Activated naive CD8-positive, alpha-beta T cell treated with anti-CD3 and anti-CD28 coated beads for 36 hours (primary cell): ENCODE data around the gene ZFP69B. TPM values are rescaled to one million over a fixed set of nuclear protein-coding genes. Genes with fewer than 3 reads are reported as not detected.

ENCODE experiments used
- DNase-seq: peaks from one replicate; pipeline ENCODE4 v3.0.0; 2021
- H3K27ac Mint-ChIP-seq: one replicate; pipeline ENCODE4 v1.8.0; 2022; ENCODE audit warnings: mild to moderate bottlenecking, moderate library complexity, mixed read lengths
- H3K27me3 Mint-ChIP-seq: one replicate; pipeline ENCODE4 v1.8.0; 2022; ENCODE audit warnings: mild to moderate bottlenecking, mixed read lengths
- H3K36me3 Mint-ChIP-seq: one replicate; pipeline ENCODE4 v1.8.0; 2021; ENCODE audit warnings: mild to moderate bottlenecking, mixed read lengths
- H3K4me1 Mint-ChIP-seq: one replicate; pipeline ENCODE4 v1.8.0; 2021; ENCODE audit warnings: mixed read lengths
- H3K4me3 Mint-ChIP-seq: one replicate; pipeline ENCODE4 v1.8.0; 2022; ENCODE audit warnings: mild to moderate bottlenecking, moderate library complexity, mixed read lengths
- H3K9me3 Mint-ChIP-seq: one replicate; pipeline ENCODE4 v1.8.0; 2022; ENCODE audit warnings: mixed read lengths
- total RNA-seq, 2 experiments: library from RNA; stranded (reverse); gene quantifications; one replicate each; pipeline ENCODE4 v1.2.3, GENCODE V29; 2021

The ZFP69B gene
- total RNA-seq = 1 to 10 TPM; 8.0 to 8.3 TPM

DNA sequence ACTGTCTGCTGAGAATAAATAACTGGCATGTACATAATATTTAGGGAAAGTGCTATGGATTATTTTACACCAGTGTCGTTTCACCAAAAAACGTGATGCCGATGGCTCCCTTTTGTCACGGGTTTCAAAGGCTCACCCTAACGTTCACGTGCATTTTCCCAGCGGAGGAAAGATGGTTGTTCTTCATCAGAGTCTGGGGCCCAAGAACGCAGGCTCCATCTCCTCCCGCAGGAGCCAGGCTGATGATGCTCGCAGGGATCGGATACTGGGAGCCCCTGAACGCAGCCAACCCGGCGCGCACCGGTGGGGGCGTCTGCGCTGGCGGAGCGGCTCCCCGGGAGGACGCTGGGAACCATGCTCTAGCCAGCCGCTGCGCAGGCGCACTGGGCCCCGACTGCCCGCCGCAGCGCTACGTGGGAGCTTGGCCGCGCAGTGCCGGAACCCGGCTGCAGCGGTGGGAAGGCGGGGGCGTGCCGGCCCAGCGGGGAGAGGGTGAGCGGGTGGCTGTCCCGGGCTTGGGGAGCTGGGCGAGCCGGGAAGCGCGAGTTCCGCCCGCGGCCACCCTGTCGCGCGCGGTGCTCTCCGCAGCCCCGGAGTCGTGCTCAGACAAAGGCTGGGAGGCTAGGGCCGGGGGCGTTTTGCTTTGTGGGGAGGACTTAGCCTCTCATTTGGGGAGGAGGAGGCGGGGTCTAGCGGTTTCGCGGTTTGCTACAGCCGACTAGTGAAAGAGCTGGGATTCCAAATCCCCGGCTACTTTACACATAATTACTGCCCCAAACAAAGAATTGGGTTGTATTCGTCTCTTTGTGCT, at the start of gene ZFP69B:
Gene ZFP69B (plus strand): TSS at position 793 of the 811 bp plus-strand sequence. CDS start 486 bp downstream, outside the sequence.
- peak; percentile 94 for DNase-seq
- peaks cover 45% of the 10 kb centered on the region for H3K9me3 Mint-ChIP-seq
- H3K4me1 Mint-ChIP-seq = peaks cover 26% of the 10 kb centered on the region
- peaks cover 70% of the 10 kb centered on the region for H3K36me3 Mint-ChIP-seq
- H3K4me3 Mint-ChIP-seq = peak within 1 kb of the TSS; percentile 86
- H3K27ac Mint-ChIP-seq = peak within 1 kb of the TSS; percentile 97
- no peaks in the 10 kb centered on the region for H3K27me3 Mint-ChIP-seq

DNA sequence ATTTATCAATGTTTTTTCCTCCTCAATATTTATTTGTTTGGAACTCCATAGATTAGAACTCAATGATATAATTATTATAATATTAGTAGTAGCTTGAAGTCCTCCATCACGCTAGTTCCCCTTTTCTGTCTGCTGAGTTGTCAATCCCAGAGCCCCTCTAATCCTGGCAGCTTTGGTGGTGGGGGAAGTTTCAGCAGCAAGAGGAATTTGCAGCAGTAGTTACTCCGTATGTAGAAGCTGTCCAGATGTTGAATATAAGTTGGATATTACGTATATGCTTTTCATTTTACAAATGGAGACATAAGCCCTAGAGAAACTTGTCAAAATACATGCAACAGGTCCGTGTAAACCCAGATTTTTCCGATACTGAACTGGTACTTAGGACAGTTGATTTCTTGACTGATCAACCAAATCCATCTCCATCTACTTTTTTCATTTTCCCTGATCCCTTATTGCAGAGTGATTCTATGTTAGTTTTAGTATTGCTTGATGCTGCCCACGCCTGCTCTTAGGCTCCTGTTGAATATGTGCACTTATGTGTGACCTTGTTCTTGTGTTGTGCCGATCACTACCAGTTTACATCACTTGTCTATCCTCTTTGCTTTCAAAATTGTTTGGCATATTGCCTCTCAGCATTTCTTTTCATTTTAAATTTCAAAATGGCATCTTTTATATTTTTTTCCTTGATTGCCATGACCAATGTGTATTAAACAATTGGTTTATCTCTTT, 48.6 kb upstream of the ZFP69B start:
- H3K4me1 Mint-ChIP-seq = peaks cover 86% of the 10 kb centered on the region
- H3K27me3 Mint-ChIP-seq = no peaks in the 10 kb centered on the region
- H3K27ac Mint-ChIP-seq = peak overlapping the region; percentile 75
- peaks cover 6% of the 10 kb centered on the region for H3K9me3 Mint-ChIP-seq
- H3K36me3 Mint-ChIP-seq = peaks cover 57% of the 10 kb centered on the region
- no peak for DNase-seq
- H3K4me3 Mint-ChIP-seq = no peak overlapping the region

DNA sequence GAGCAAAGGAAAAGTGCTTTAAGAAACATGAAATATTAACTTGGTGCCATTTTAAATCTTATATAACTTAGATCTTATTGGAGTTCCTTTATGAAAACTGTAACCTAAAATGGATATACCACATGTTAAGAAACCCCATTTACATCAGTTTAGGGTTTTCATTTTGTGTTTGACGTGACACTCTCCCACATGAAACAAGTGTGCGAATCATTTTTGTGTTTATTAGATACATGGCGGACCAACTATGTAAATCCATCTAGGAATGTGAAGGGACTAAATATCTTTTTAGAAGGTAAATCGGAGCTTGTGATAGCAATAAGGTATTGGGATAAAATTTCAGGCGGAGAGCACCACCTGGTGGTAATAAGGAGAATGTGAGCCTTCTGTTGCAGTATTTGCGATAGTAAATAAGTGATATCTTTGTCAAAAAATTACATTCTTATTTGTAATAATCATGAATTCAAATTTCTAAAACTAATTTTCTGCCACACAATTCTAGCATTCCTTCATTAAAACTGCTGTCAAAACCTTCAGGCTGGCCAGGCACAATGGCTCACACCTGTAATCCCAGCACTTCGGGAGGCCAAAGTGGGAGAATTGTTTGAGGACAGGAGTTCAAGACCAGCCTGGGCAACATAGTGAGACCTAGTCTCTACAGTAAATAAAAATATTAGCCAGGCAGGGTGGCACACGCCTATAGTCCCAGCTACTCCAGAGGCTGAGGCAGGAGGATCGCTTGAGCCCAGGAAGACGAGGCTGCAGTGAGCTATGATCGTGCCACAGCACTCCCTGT, 45.4 kb upstream of the ZFP69B start:
- peak overlapping the region; percentile 62 for H3K4me3 Mint-ChIP-seq
- DNase-seq = no peak

DNA sequence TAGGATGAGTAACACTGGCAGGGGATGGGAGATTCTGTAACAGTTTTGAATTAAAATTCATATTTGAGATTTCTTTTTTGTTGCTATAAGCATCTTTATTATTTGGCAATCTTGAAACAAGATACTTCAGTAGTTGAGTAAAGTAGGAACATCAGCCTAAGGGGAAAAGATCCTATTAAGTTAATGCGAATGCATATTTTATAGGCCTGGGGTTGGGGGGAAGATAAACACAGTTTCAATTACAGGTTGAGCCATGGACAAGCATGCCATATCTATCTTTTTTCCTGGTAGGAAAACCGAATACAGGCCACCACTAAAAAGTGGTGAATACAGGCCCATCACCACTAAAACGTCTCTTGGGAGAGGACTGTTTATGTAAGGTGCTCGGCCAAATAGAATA, 44.5 kb upstream of the ZFP69B start:
- no peak for DNase-seq
- no peaks in the 10 kb centered on the region for H3K27me3 Mint-ChIP-seq
- no peaks in the 10 kb centered on the region for H3K9me3 Mint-ChIP-seq
- no peak overlapping the region for H3K4me3 Mint-ChIP-seq
- peak overlapping the region; percentile 52 for H3K27ac Mint-ChIP-seq
- H3K36me3 Mint-ChIP-seq = peaks cover 43% of the 10 kb centered on the region
- H3K4me1 Mint-ChIP-seq = peaks cover 67% of the 10 kb centered on the region

More for the DNA sequence above, 45.4 kb upstream of the ZFP69B start:
- Mint-ChIP-seq H3K9me3 (peaks cover 4% of the 10 kb centered on the region), H3K4me1 (peaks cover 70% of the 10 kb centered on the region), H3K27ac (peak overlapping the region; percentile 75), H3K36me3 (peaks cover 50% of the 10 kb centered on the region), H3K27me3 (no peaks in the 10 kb centered on the region)

DNA sequence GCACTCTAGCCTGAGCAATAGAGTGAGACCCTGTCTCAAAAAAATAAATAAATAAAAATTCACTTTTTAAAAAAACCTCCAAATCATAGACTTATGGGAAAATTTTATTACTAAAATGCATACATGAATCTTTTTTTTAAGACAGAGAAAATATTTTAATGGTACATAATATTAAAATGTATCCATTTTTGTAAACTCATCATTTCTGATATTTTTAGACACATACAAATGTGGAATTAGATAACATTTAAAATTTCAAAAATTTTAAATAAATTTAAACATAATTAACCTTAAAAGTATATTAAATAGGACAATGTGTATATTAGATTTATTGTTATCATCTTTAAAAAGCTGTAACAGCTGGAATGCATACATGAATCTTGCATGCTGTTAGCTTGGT, 42.8 kb upstream of the ZFP69B start:
- peaks cover 61% of the 10 kb centered on the region for H3K4me1 Mint-ChIP-seq
- DNase-seq = no peak
- no peak overlapping the region for H3K27ac Mint-ChIP-seq
- H3K9me3 Mint-ChIP-seq = no peaks in the 10 kb centered on the region
- H3K4me3 Mint-ChIP-seq = no peak overlapping the region
- peaks cover 34% of the 10 kb centered on the region for H3K36me3 Mint-ChIP-seq
- no peaks in the 10 kb centered on the region for H3K27me3 Mint-ChIP-seq

DNA sequence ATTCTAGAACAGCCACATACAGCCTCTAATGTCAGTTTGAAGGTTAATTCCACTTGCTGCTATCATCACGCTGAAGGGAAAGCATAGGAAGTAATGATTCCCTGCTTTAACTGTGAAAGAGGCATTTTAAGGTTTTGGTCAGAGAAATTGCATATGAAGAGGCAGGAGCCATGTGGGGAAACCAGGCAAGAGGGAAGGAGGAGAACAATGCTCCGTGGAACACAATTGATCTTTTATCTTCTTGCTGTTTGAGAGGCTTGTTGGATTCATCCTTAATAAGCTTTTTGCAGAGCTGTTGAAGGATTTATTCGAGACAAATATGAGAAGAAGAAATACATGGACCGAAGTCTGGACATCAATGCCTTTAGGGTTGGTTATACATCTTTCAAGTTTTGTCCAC, 40.8 kb upstream of the ZFP69B start:
- Mint-ChIP-seq H3K27ac (peak overlapping the region; percentile 21), H3K4me3 (no peak overlapping the region), H3K36me3 (peaks cover 46% of the 10 kb centered on the region), H3K4me1 (peaks cover 61% of the 10 kb centered on the region), H3K27me3 (no peaks in the 10 kb centered on the region), H3K9me3 (no peaks in the 10 kb centered on the region)
- DNase-seq = no peak

- Mint-ChIP-seq H3K4me3 (no peak overlapping the region), H3K9me3 (no peaks in the 10 kb centered on the region), H3K27ac (no peak overlapping the region), H3K27me3 (no peaks in the 10 kb centered on the region), H3K4me1 (peaks cover 55% of the 10 kb centered on the region), H3K36me3 (peaks cover 60% of the 10 kb centered on the region)
- DNase-seq = no peak
Measured at GRCh38 chr1:40411294-40411693, 39.0 kb upstream of the ZFP69B start.

DNA sequence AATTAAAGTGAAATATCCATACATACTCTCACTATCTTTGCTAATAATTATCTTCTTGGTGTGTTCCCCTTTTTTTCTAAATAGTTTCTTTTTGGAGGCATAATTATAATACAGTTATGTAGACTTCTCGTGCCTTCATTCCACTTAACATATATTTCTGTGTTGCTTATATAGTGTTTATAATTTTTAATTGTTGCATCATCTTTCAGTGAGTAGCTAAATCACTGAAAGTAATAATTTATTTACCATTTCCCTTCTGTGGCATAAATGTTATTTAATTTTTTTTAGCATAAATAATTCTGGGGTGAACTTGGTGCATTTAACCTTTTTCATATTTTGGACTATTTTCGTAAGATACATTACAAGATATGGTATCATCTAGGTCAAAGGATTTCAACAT, 38.4 kb upstream of the ZFP69B start:
- Mint-ChIP-seq H3K4me3 (no peak overlapping the region), H3K27me3 (no peaks in the 10 kb centered on the region), H3K27ac (peak overlapping the region; percentile 77), H3K9me3 (no peaks in the 10 kb centered on the region), H3K4me1 (peaks cover 50% of the 10 kb centered on the region), H3K36me3 (peaks cover 59% of the 10 kb centered on the region)
- DNase-seq = no peak

GRCh38 chr1:40413527-40414252, 36.6 kb upstream of the ZFP69B start:
- Mint-ChIP-seq H3K27ac (peak overlapping the region; percentile 77), H3K27me3 (no peaks in the 10 kb centered on the region), H3K4me1 (peaks cover 43% of the 10 kb centered on the region), H3K9me3 (no peaks in the 10 kb centered on the region), H3K4me3 (no peak overlapping the region), H3K36me3 (peaks cover 70% of the 10 kb centered on the region)
- no peak for DNase-seq

DNA sequence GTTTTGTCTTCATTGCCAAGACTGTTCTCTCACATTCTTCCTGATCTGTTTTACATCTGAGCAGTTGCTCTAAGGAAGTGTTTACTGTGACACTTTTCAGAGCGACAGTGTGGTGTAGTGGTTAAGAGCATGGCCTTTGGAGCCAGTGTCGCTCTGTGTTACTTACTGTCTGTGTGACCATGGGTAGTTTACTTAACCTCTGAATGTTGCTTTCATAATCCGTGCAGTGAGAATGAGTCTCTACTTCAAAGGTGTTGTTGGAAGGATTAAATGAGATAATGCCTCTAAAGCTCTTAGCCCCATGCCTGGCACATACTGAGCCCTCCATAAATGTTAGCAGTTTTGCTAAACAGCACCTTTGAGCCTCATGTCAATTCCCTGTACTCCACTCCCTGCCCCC, 35.9 kb upstream of the ZFP69B start:
- Mint-ChIP-seq H3K4me1 (peaks cover 44% of the 10 kb centered on the region), H3K4me3 (peak overlapping the region; percentile 1), H3K9me3 (no peaks in the 10 kb centered on the region), H3K27ac (peak overlapping the region; percentile 77), H3K27me3 (no peaks in the 10 kb centered on the region), H3K36me3 (peaks cover 69% of the 10 kb centered on the region)
- DNase-seq = no peak

DNA sequence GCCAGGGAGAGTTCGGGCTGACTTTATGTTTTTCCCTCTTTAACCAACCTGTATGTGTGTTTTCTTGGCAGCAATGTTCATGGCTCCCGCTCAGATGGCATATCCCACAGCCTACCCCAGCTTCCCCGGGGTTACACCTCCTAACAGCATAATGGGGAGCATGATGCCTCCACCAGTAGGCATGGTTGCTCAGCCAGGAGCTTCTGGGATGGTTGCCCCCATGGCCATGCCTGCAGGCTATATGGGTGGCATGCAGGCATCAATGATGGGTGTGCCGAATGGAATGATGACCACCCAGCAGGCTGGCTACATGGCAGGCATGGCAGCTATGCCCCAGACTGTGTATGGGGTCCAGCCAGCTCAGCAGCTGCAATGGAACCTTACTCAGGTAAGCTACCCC, 33.6 kb upstream of the ZFP69B start:
- no peak for DNase-seq
- Mint-ChIP-seq H3K27ac (no peak overlapping the region), H3K4me1 (peaks cover 41% of the 10 kb centered on the region), H3K4me3 (no peak overlapping the region), H3K27me3 (no peaks in the 10 kb centered on the region), H3K36me3 (peaks cover 74% of the 10 kb centered on the region), H3K9me3 (no peaks in the 10 kb centered on the region)

GRCh38 chr1:40421431-40422384, 28.6 kb upstream of the ZFP69B start:
- no peaks in the 10 kb centered on the region for H3K27me3 Mint-ChIP-seq
- no peak for DNase-seq
- peak overlapping the region; percentile 11 for H3K27ac Mint-ChIP-seq
- peaks cover 13% of the 10 kb centered on the region for H3K9me3 Mint-ChIP-seq
- H3K4me1 Mint-ChIP-seq = peaks cover 14% of the 10 kb centered on the region
- H3K36me3 Mint-ChIP-seq = peaks cover 82% of the 10 kb centered on the region
- no peak overlapping the region for H3K4me3 Mint-ChIP-seq

- peaks cover 80% of the 10 kb centered on the region for H3K36me3 Mint-ChIP-seq
- peaks cover 15% of the 10 kb centered on the region for H3K4me1 Mint-ChIP-seq
- no peak overlapping the region for H3K4me3 Mint-ChIP-seq
- DNase-seq = no peak
- H3K27ac Mint-ChIP-seq = no peak overlapping the region
- H3K9me3 Mint-ChIP-seq = peaks cover 13% of the 10 kb centered on the region
- H3K27me3 Mint-ChIP-seq = no peaks in the 10 kb centered on the region
Measured at GRCh38 chr1:40422630-40423263, 27.5 kb upstream of the ZFP69B start.
